SK-N-SH (cell line): ENCODE measurements around the gene PRSS23. TPM values are rescaled to one million over a fixed set of nuclear protein-coding genes. Genes with fewer than 3 reads are reported as not detected.

Experiments
- CTCF ChIA-PET: fragments of 300-600, 350-600 bp; formaldehyde crosslinking; extraction: SDS; loops from one replicate; lab custom pipeline; 2021; lab: Yijun Ruan, JAX
- POLR2A ChIA-PET: fragments of 350-600 bp; sonication (Branson Sonifier 250); formaldehyde crosslinking; extraction: SDS; loops from one replicate; lab custom pipeline; 2020; ENCODE audit warnings: antibody characterized with exemption, inconsistent platforms; lab: Yijun Ruan, JAX
- DNase-seq: peaks from one replicate; pipeline ENCODE4 v3.0.0; 2012
- H2AFZ ChIP-seq: fragments of 200-600 bp; sonication (generic); 2 replicates; pipeline ENCODE4 v1.8.1; 2016; ENCODE audit warnings: antibody characterized with exemption, mild to moderate bottlenecking, low read depth
- H3F3A ChIP-seq: fragments of 200-600 bp; sonication (generic); replicated peaks from 2 replicates; pipeline ENCODE3; 2016; ENCODE audit warnings: antibody characterized with exemption, mild to moderate bottlenecking; ENCODE audit not compliant: insufficient read depth
- H3K27ac ChIP-seq, 2 experiments: fragments of 200-500 bp in 1 of 2; fragments of 200-600 bp in 1 of 2; sonication (Bioruptor generic) in 1 of 2; sonication (generic), shearing (Covaris generic) in 1 of 2; 2 replicates each; pipeline versions ENCODE4 v1.5.1 to v1.6.1; 2014 to 2016; ENCODE audit warnings: low read depth in 2 of 2, inconsistent platforms in 1 of 2, low read length in 1 of 2, mild to moderate bottlenecking in 1 of 2, mixed read lengths in 1 of 2
- H3K27me3 ChIP-seq: fragments of 200-600 bp; sonication (generic), shearing (Covaris generic); 2 replicates; pipeline ENCODE4 v1.6.1; 2016; ENCODE audit warnings: mixed run types; ENCODE audit not compliant: insufficient read depth
- H3K36me3 ChIP-seq, 2 experiments: fragments of 200-500 bp in 1 of 2; fragments of 200-600 bp in 1 of 2; sonication (Bioruptor generic) in 1 of 2; sonication (generic) in 1 of 2; replicated peaks in 1 of 2; 2 replicates each; pipeline versions ENCODE3 to v1.5.1; 2014 to 2016; ENCODE audit warnings: low read length in 1 of 2, mild to moderate bottlenecking in 1 of 2; ENCODE audit not compliant: insufficient read depth in 2 of 2, control insufficient read depth in 1 of 2
- H3K4me1 ChIP-seq, 2 experiments: fragments of 200-500 bp in 1 of 2; fragments of 200-600 bp in 1 of 2; sonication (Bioruptor generic) in 1 of 2; sonication (generic), shearing (Covaris generic) in 1 of 2; 2 replicates each; pipeline versions ENCODE4 v1.5.1 to v1.6.1; 2014 to 2016; ENCODE audit warnings: low read depth in 1 of 2, low read length in 1 of 2, mixed run types in 1 of 2; ENCODE audit not compliant: insufficient read depth in 2 of 2, control insufficient read depth in 1 of 2
- H3K4me2 ChIP-seq: fragments of 200-600 bp; sonication (generic), shearing (Covaris generic); 2 replicates; pipeline ENCODE4 v1.6.1; 2017; ENCODE audit warnings: mixed run types
- H3K4me3 ChIP-seq, 2 experiments: fragments of 200-500 bp in 1 of 2; fragments of 200-600 bp in 1 of 2; sonication (Bioruptor generic) in 1 of 2; sonication (generic), shearing (Covaris generic) in 1 of 2; 2 replicates each; pipeline versions ENCODE4 v1.5.1 to v1.8.1; 2014 to 2016; ENCODE audit warnings: low read depth in 2 of 2, inconsistent platforms in 1 of 2, low read length in 1 of 2, mild to moderate bottlenecking in 1 of 2, mixed read lengths in 1 of 2, moderate library complexity in 1 of 2
- H3K79me2 ChIP-seq: fragments of 200-600 bp; sonication (generic); 2 replicates; pipeline ENCODE4 v1.8.1; 2017; ENCODE audit warnings: mild to moderate bottlenecking; ENCODE audit not compliant: insufficient read depth
- H3K9ac ChIP-seq: fragments of 200-600 bp; sonication (generic); 2 replicates; pipeline ENCODE4 v1.6.1; 2017; ENCODE audit warnings: mixed run types
- H3K9me2 ChIP-seq: fragments of 200-600 bp; sonication (generic); 2 replicates; pipeline ENCODE4 v1.6.1; 2017; ENCODE audit warnings: mixed run types
- H3K9me3 ChIP-seq: fragments of 200-600 bp; sonication (generic); 2 replicates; pipeline ENCODE4 v1.6.1; 2017; ENCODE audit warnings: mixed run types, mild to moderate bottlenecking, moderate library complexity
- H4K20me1 ChIP-seq: fragments of 200-600 bp; sonication (generic); 2 replicates; pipeline ENCODE4 v1.6.1; 2017; ENCODE audit warnings: mild to moderate bottlenecking, mixed run types; ENCODE audit not compliant: insufficient read depth
- CTCF ChIP-seq: fragments of 200-600 bp; sonication (generic); IDR thresholded peaks from 2 replicates; pipeline ENCODE4 v1.6.1; 2017; ENCODE audit warnings: antibody characterized with exemption, mild to moderate bottlenecking, moderate library complexity
- EZH2phosphoT487 ChIP-seq: fragments of 200-600 bp; sonication (generic); IDR thresholded peaks from 2 replicates; pipeline ENCODE4 v1.6.1; 2017; ENCODE audit warnings: low read depth, mixed run types, mild to moderate bottlenecking, antibody characterized with exemption, moderate library complexity, borderline replicate concordance
- FOXJ3 ChIP-seq: sonication (generic); formaldehyde crosslinking; IDR thresholded peaks from 2 replicates; pipeline ENCODE4 v1.5.1; 2020; ENCODE audit warnings: mild to moderate bottlenecking, missing genetic modification reagents
- FOXM1 ChIP-seq: IDR thresholded peaks from 2 replicates; pipeline ENCODE4 v1.4.0; 2012; ENCODE audit warnings: low read depth, mild to moderate bottlenecking
- GABPA ChIP-seq: IDR thresholded peaks from 2 replicates; pipeline ENCODE4 v1.4.0; 2012; ENCODE audit warnings: low read depth, mild to moderate bottlenecking
- GATA2 ChIP-seq: sonication (generic); formaldehyde crosslinking; IDR thresholded peaks from 2 replicates; pipeline ENCODE4 v1.5.0; 2020; ENCODE audit warnings: mild to moderate bottlenecking, missing genetic modification reagents
- JUND ChIP-seq: IDR thresholded peaks from 2 replicates; pipeline ENCODE4 v1.4.0; 2012
- MAX ChIP-seq: IDR thresholded peaks from 2 replicates; pipeline ENCODE4 v1.4.0; 2012; ENCODE audit warnings: low read depth
- MXI1 ChIP-seq: IDR thresholded peaks from 2 replicates; pipeline ENCODE4 v1.6.1; 2012; ENCODE audit warnings: mild to moderate bottlenecking, low read depth, low read length, improper control_type of control experiment
- NFIC ChIP-seq: IDR thresholded peaks from 2 replicates; pipeline ENCODE4 v1.4.0; 2012; ENCODE audit warnings: borderline replicate concordance
- PBX3 ChIP-seq: IDR thresholded peaks from 2 replicates; pipeline ENCODE4; 2012
- POLR2AphosphoS5 ChIP-seq: IDR thresholded peaks from 2 replicates; pipeline ENCODE4 v1.6.1; 2012; ENCODE audit warnings: low read depth, low read length
- RAD21 ChIP-seq: IDR thresholded peaks from 2 replicates; pipeline ENCODE4 v1.6.1; 2012; ENCODE audit warnings: mild to moderate bottlenecking, low read length
- REST ChIP-seq: IDR thresholded peaks from 2 replicates; pipeline ENCODE4 v1.6.1; 2012; ENCODE audit warnings: mild to moderate bottlenecking, low read depth, low read length, moderate library complexity
- SIN3A ChIP-seq: IDR thresholded peaks from 2 replicates; pipeline ENCODE4 v1.6.1; 2012; ENCODE audit warnings: low read depth, mild to moderate bottlenecking, low read length, moderate library complexity, borderline replicate concordance
- TCF12 ChIP-seq: IDR thresholded peaks from 2 replicates; pipeline ENCODE4 v1.4.0; 2012
- TEAD4 ChIP-seq: IDR thresholded peaks from 2 replicates; pipeline ENCODE4 v1.4.0; 2012; ENCODE audit warnings: mild to moderate bottlenecking, borderline replicate concordance; ENCODE audit not compliant: insufficient read depth
- YY1 ChIP-seq: IDR thresholded peaks from 2 replicates; pipeline ENCODE4 v1.4.0; 2012; ENCODE audit warnings: low read depth, mild to moderate bottlenecking
- WGBS: methylation state at CpG from one replicate; pipeline ENCODE4 v1.1.6; 2017; ENCODE audit warnings: low lambda C conversion rate; 5-methylcytosine and 5-hydroxymethylcytosine counted together
- polyA plus RNA-seq, 3 experiments: library from polyadenylated mRNA; depleted of rRNA; stranded (reverse); fragments of >200 nt; gene quantifications; 2 replicates each; pipeline ENCODE4 v1.2.3, GENCODE V29; 2012

Gene PRSS23
- polyA plus RNA-seq, 1 of the 3 experiments (the other 2 are of a cell fraction), result 326 TPM

GRCh38 chr11:86802601-86803051 lies 2.3 kb downstream of the PRSS23 start (continued):
- TF ChIP-seq REST (no peak), YY1 (no peak; the same call in 1 of the 2 replicates), CTCF (peak; percentile 70), EZH2phosphoT487 (no peak), TEAD4 (no peak), FOXJ3 (CRISPR knock-in tag) (no peak), MAX (no peak), GATA2 (CRISPR knock-in tag) (no peak), JUND (0 out of 2 replicates have a peak, but pooled peaks have one; percentile 25), FOXM1 (no peak), MXI1 (no peak), RAD21 (peak; percentile 41; the same call in 1 of the 2 replicates), GABPA (no peak)

GRCh38 chr11:86803136-86804045 lies 3.0 kb downstream of the PRSS23 start:
- no peak for DNase-seq
- Histone ChIP-seq H3K4me2 (peak overlapping the region; percentile 80), H3K27ac (peak overlapping the region; percentile 28 to 93; a peak in 3 of 4 replicates), H3K9me3 (no peaks in the 10 kb centered on the region), H3K9me2 (no peaks in the 10 kb centered on the region), H3K4me3 (peak overlapping the region; percentile 73 to 84; a peak in 3 of 4 replicates), H3K27me3 (no peaks in the 10 kb centered on the region), H3K4me1 (peaks cover 6 to 30% of the 10 kb centered on the region in 2 experiments), H3K9ac (peak overlapping the region; percentile 99), H4K20me1 (peaks cover 52% of the 10 kb centered on the region), H2AFZ (no peak overlapping the region), H3F3A (peaks cover 60% of the 10 kb centered on the region), H3K79me2 (peaks cover 90% of the 10 kb centered on the region), H3K36me3 (peaks cover 38 to 53% of the 10 kb centered on the region in 2 experiments)
- WGBS, result 28% methylated on average over 5 of the region's 5 CpGs
- TF ChIP-seq PBX3, result peak; percentile 56; the same call in 1 of the 2 replicates
- TF ChIP-seq TCF12, result peak; percentile 10; the same call in 1 of the 2 replicates
- no peak for TF ChIP-seq EZH2phosphoT487
- TF ChIP-seq POLR2AphosphoS5, result 0 out of 2 replicates have a peak, but pooled peaks have one; percentile 10
- no peak for TF ChIP-seq NFIC
- no peak for TF ChIP-seq SIN3A
- ChIA-PET POLR2A (no interaction called here), CTCF (interaction anchor here (0.5 to 6.4 kb wide), 13 partner anchors 9 to 388 kb away, joined by 3 to 32 read pairs (median 3); no protein-coding TSS in a partner anchor)
